Gastroesophageal sphincter (tissue), 4 donors: ENCODE measurements around the gene NKAIN2. TPM values are rescaled to one million over a fixed set of nuclear protein-coding genes. Genes with fewer than 3 reads are reported as not detected.

Experiments
- ATAC-seq: fragments of 150-250 bp; one replicate; pipeline ENCODE4 v1.9.1; 2016; ENCODE audit warnings: mild to moderate bottlenecking, moderate library complexity
- H3K27ac ChIP-seq, 4 donors: fragments of 200-600 bp; sonication (generic) in 3 of 4; 1 replicate in 3 of 4; 2 replicates in 1 of 4; pipeline ENCODE4 v1.5.1; 2016 to 2019
- H3K27me3 ChIP-seq: fragments of 200-600 bp; sonication (generic); one replicate; pipeline ENCODE4 v1.5.1; 2019
- H3K36me3 ChIP-seq, 2 donors: fragments of 200-600 bp; sonication (generic); one replicate each; pipeline ENCODE4 v1.5.1; 2019; ENCODE audit warnings: control low read depth in 1 of 2
- H3K4me1 ChIP-seq, 3 donors: fragments of 200-600 bp; sonication (generic); 1 replicate in 2 of 3; 2 replicates in 1 of 3; pipeline ENCODE4 v1.5.1; 2016 to 2019; ENCODE audit warnings: control low read depth in 2 of 3
- H3K4me3 ChIP-seq, 2 donors: fragments of 200-600 bp; sonication (generic); one replicate each; pipeline ENCODE4 v1.5.1; 2019; ENCODE audit warnings: mild to moderate bottlenecking in 1 of 2, moderate library complexity in 1 of 2
- H3K9me3 ChIP-seq, 3 donors: fragments of 200-600 bp; sonication (generic); one replicate each; pipeline ENCODE4 v1.5.1; 2017 to 2019; ENCODE audit warnings: control low read depth in 2 of 3
- CTCF ChIP-seq, 4 experiments: fragments of 200-600 bp in 2 of 4; fragments of 450-650 bp in 2 of 4; sonication (generic) in 1 of 4; IDR thresholded peaks; one replicate each; pipeline ENCODE4 v1.5.1; 2017 to 2019; ENCODE audit warnings: antibody characterized with exemption in 4 of 4, mild to moderate bottlenecking in 2 of 4, moderate library complexity in 2 of 4
- EP300 ChIP-seq: sonication (generic); formaldehyde crosslinking; IDR thresholded peaks from one replicate; pipeline ENCODE4 v1.6.1; 2017; ENCODE audit warnings: antibody characterized with exemption, mild to moderate bottlenecking
- POLR2A ChIP-seq, 2 donors: fragments of 450-650 bp; IDR thresholded peaks; one replicate each; pipeline ENCODE4 v1.6.1; 2017; ENCODE audit warnings: antibody characterized with exemption in 2 of 2, mild to moderate bottlenecking in 2 of 2, moderate library complexity in 1 of 2
- POLR2AphosphoS5 ChIP-seq: sonication (generic); formaldehyde crosslinking; IDR thresholded peaks from one replicate; pipeline ENCODE4 v1.6.1; 2017; ENCODE audit warnings: antibody characterized with exemption
- WGBS, 2 donors: methylation state at CpG; one replicate each; pipeline ENCODE4 v1.1.5; 2018; ENCODE audit warnings: low coverage in 1 of 2; 5-methylcytosine and 5-hydroxymethylcytosine counted together
- total RNA-seq, 4 donors: library from RNA; depleted of rRNA; stranded (reverse); fragments of >200 nt; gene quantifications; one replicate each; pipeline ENCODE4 v1.1.0, GENCODE V29; 2016

NKAIN2 gene
- total RNA-seq, 4 donors from 2014 or later, result 0.23 to 3.2 TPM; not detected in 2

- H3K4me1 ChIP-seq, result no peaks in the 10 kb centered on the region
These were observed 727.3 kb downstream of the NKAIN2 start for GRCh38 chr6:124530926-124531325.

GRCh38 chr6:124535299-124535698, 731.6 kb downstream of the NKAIN2 start:
- TF ChIP-seq POLR2AphosphoS5 (no peak), CTCF (IDR thresholded peaks at IDR 0.05) (no peak), POLR2A (IDR thresholded peaks at IDR 0.05) (no peak), EP300 (no peak)
- WGBS, 2 donors, result 38 to 50% methylated on average over 1 of the region's 1 CpG
- Histone ChIP-seq H3K27ac (no peak overlapping the region), H3K9me3 (no peaks in the 10 kb centered on the region), H3K36me3 (no peaks in the 10 kb centered on the region), H3K4me1 (no peaks in the 10 kb centered on the region), H3K4me3 (no peak overlapping the region), H3K27me3 (no peaks in the 10 kb centered on the region)
- no peak for ATAC-seq

More at GRCh38 chr6:124530926-124531325, 727.3 kb downstream of the NKAIN2 start:
- Histone ChIP-seq H3K9me3 (no peaks in the 10 kb centered on the region), H3K36me3 (no peaks in the 10 kb centered on the region), H3K27me3 (no peaks in the 10 kb centered on the region), H3K27ac (no peak overlapping the region), H3K4me3 (no peak overlapping the region)
- 63 to 88% methylated on average over 1 of the region's 1 CpG for WGBS, 2 donors
- no peak for TF ChIP-seq POLR2A (IDR thresholded peaks at IDR 0.05)
- TF ChIP-seq POLR2AphosphoS5, result no peak
- TF ChIP-seq EP300, result no peak
- no peak for TF ChIP-seq CTCF (IDR thresholded peaks at IDR 0.05)
- no peak for ATAC-seq

GRCh38 chr6:124535746-124536145, 732.1 kb downstream of the NKAIN2 start:
- no peaks in the 10 kb centered on the region for H3K4me1 ChIP-seq
- no peaks in the 10 kb centered on the region for H3K36me3 ChIP-seq
- ATAC-seq, result no peak
- WGBS, 2 donors, result 66 to 80% methylated on average over 2 to 9 of the region's 9 CpGs
- no peaks in the 10 kb centered on the region for H3K27me3 ChIP-seq
- no peak overlapping the region for H3K4me3 ChIP-seq
- TF ChIP-seq CTCF (IDR thresholded peaks at IDR 0.05) (no peak), POLR2A (IDR thresholded peaks at IDR 0.05) (no peak), EP300 (no peak), POLR2AphosphoS5 (no peak)
- no peaks in the 10 kb centered on the region for H3K9me3 ChIP-seq
- H3K27ac ChIP-seq, result no peak overlapping the region

GRCh38 chr6:124536157-124536841, 732.6 kb downstream of the NKAIN2 start:
- TF ChIP-seq POLR2A (IDR thresholded peaks at IDR 0.05) (no peak), CTCF (IDR thresholded peaks at IDR 0.05) (no peak), EP300 (no peak), POLR2AphosphoS5 (no peak)
- no peaks in the 10 kb centered on the region for H3K27me3 ChIP-seq
- no peak overlapping the region for H3K27ac ChIP-seq
- H3K36me3 ChIP-seq, result no peaks in the 10 kb centered on the region
- H3K4me1 ChIP-seq, result no peaks in the 10 kb centered on the region
- no peak for ATAC-seq
- no peak overlapping the region for H3K4me3 ChIP-seq
- WGBS, 2 donors, result 60 to 87% methylated on average over 1 to 5 of the region's 5 CpGs
- H3K9me3 ChIP-seq, result no peaks in the 10 kb centered on the region

GRCh38 chr6:124536842-124537191, 733.2 kb downstream of the NKAIN2 start:
- H3K36me3 ChIP-seq, result no peaks in the 10 kb centered on the region
- no peak overlapping the region for H3K4me3 ChIP-seq
- no peaks in the 10 kb centered on the region for H3K9me3 ChIP-seq
- no peaks in the 10 kb centered on the region for H3K4me1 ChIP-seq
- H3K27me3 ChIP-seq, result no peaks in the 10 kb centered on the region
- WGBS, 2 donors, result 36 to 52% methylated on average over 2 to 3 of the region's 3 CpGs
- no peak for ATAC-seq
- TF ChIP-seq POLR2AphosphoS5, result no peak
- no peak for TF ChIP-seq EP300
- TF ChIP-seq CTCF (IDR thresholded peaks at IDR 0.05), result no peak
- no peak for TF ChIP-seq POLR2A (IDR thresholded peaks at IDR 0.05)
- no peak overlapping the region for H3K27ac ChIP-seq
